Stimulated activated CD4-positive, alpha-beta T cell treated with anti-CD3 and anti-CD28 coated beads, Interleukin-4, amount 100 ng/mL, for 4 hours (primary cell): Measurements from ENCODE around the gene DAPK1.
"Not testable (repeated sequence)": the region's sequence is repeated elsewhere in the genome, so short reads cannot be mapped to it uniquely, and the experiment has no call there.

Experiments
- DNase-seq, 2 experiments: peaks; one replicate each; pipeline ENCODE4 v3.0.0-alpha.2; 2020

The DAPK1 gene

GRCh38 chr9:87546704-87547103 lies 49.0 kb downstream of the DAPK1 start:
- DNase-seq: no peak

GRCh38 chr9:87547671-87548081 lies 50.0 kb downstream of the DAPK1 start:
- DNase-seq: no peak

GRCh38 chr9:87548159-87548558 lies 50.5 kb downstream of the DAPK1 start:
- DNase-seq: no peak

- DNase-seq: not testable (repeated sequence)
Observed at GRCh38 chr9:87549088-87549487, 51.4 kb downstream of the DAPK1 start.

- DNase-seq: no peak
Observed at GRCh38 chr9:87549791-87550190, 52.1 kb downstream of the DAPK1 start.

- no peak for DNase-seq
Observed at GRCh38 chr9:87550253-87550954, 52.7 kb downstream of the DAPK1 start.

GRCh38 chr9:87551772-87552217 lies 54.1 kb downstream of the DAPK1 start:
- DNase-seq: no peak

GRCh38 chr9:87554171-87554910 lies 56.7 kb downstream of the DAPK1 start:
- no peak for DNase-seq

GRCh38 chr9:87554976-87555375 lies 57.3 kb downstream of the DAPK1 start:
- no peak for DNase-seq

GRCh38 chr9:87556039-87556438 lies 58.4 kb downstream of the DAPK1 start:
- no peak for DNase-seq

GRCh38 chr9:87556821-87557220 lies 59.2 kb downstream of the DAPK1 start:
- DNase-seq: no peak

- DNase-seq: no peak
Observed at GRCh38 chr9:87557996-87558395, 60.3 kb downstream of the DAPK1 start.

GRCh38 chr9:87558606-87559190 lies 61.0 kb downstream of the DAPK1 start:
- no peak for DNase-seq

GRCh38 chr9:87562062-87562461 lies 64.4 kb downstream of the DAPK1 start:
- no peak for DNase-seq

- DNase-seq: no peak
Observed at GRCh38 chr9:87562530-87563170, 65.0 kb downstream of the DAPK1 start.

- DNase-seq: no peak
Observed at GRCh38 chr9:87564111-87564510, 66.4 kb downstream of the DAPK1 start.

- DNase-seq: no peak
Observed at GRCh38 chr9:87564791-87565241, 67.1 kb downstream of the DAPK1 start.

GRCh38 chr9:87567001-87567400 lies 69.3 kb downstream of the DAPK1 start:
- DNase-seq: no peak

GRCh38 chr9:87567571-87567970 lies 69.9 kb downstream of the DAPK1 start:
- DNase-seq: no peak

GRCh38 chr9:87567983-87568382 lies 70.3 kb downstream of the DAPK1 start:
- no peak for DNase-seq

GRCh38 chr9:87568401-87568800 lies 70.7 kb downstream of the DAPK1 start:
- no peak for DNase-seq

GRCh38 chr9:87569008-87569509 lies 71.4 kb downstream of the DAPK1 start:
- DNase-seq: no peak

- no peak for DNase-seq
Observed at GRCh38 chr9:87569518-87569917, 71.9 kb downstream of the DAPK1 start.
